Testis (tissue), 3 donors: ENCODE measurements around the gene ABAT. TPM values are rescaled to one million over a fixed set of nuclear protein-coding genes. Genes with fewer than 3 reads are reported as not detected.

Experiments
- DNase-seq: peaks from one replicate; pipeline ENCODE4 v3.0.0-alpha.2; 2019
- H3K27ac ChIP-seq, 2 donors: fragments of 200-600 bp; sonication (generic); one replicate each; pipeline ENCODE4 v1.5.1; 2019
- H3K27me3 ChIP-seq: fragments of 200-600 bp; sonication (generic); one replicate; pipeline ENCODE4 v1.5.1; 2019
- H3K36me3 ChIP-seq: fragments of 200-600 bp; sonication (generic); one replicate; pipeline ENCODE4 v1.5.1; 2017; ENCODE audit warnings: low read depth; ENCODE audit errors: missing control alignments
- H3K4me1 ChIP-seq: fragments of 200-600 bp; sonication (generic); one replicate; pipeline ENCODE4 v1.5.1; 2019
- H3K4me3 ChIP-seq, 2 donors: fragments of 200-600 bp; sonication (generic); one replicate each; pipeline ENCODE4 v1.5.1; 2017 to 2019
- H3K9me3 ChIP-seq: fragments of 200-600 bp; sonication (generic); one replicate; pipeline ENCODE4 v1.5.1; 2017
- CTCF ChIP-seq, 3 experiments: fragments of 450-650 bp in 2 of 3; fragments of 200-600 bp in 1 of 3; sonication (generic) in 1 of 3; IDR thresholded peaks; one replicate each; pipeline ENCODE4 v1.5.1; 2016 to 2019; ENCODE audit warnings: antibody characterized with exemption in 3 of 3, mild to moderate bottlenecking in 2 of 3, moderate library complexity in 1 of 3
- POLR2A ChIP-seq: fragments of 450-650 bp; IDR thresholded peaks from one replicate; pipeline ENCODE4 v1.6.1; 2017; ENCODE audit warnings: antibody characterized with exemption, mild to moderate bottlenecking, moderate library complexity
- WGBS, 2 donors: methylation state at CpG; one replicate each; pipeline ENCODE4 v1.1.5; 2018; 5-methylcytosine and 5-hydroxymethylcytosine counted together
- intact Hi-C: fragments of 100-400 bp; cut with DNase I; formaldehyde crosslinking; loops from one replicate; pipeline ENCODE4 v1.15.1; 2023; ENCODE audit warnings: low total_unique reads
- polyA plus RNA-seq: library from polyadenylated mRNA; stranded (reverse); fragments of 350-450 nt; fragmentation: Illumina TruSeq; extraction: RNeasy Lipid Tissue Mini Kit (QIAGEN cat#74804); gene quantifications from one replicate; pipeline ENCODE4 v1.2.3, GENCODE V29; 2014; ENCODE audit warnings: low read depth, low replicate concordance; ENCODE audit not compliant: insufficient read depth
- total RNA-seq, 2 donors: library from RNA; depleted of rRNA; stranded (reverse); fragments of >200 nt; gene quantifications; one replicate each; pipeline ENCODE4 v1.2.3, GENCODE V29; 2016

Gene ABAT
- total and polyA plus RNA-seq, 3 donors from 2014 or later = 25.3 to 108 (median 71.7) TPM

GRCh38 chr16:8721336-8722024 is 47.1 kb downstream of the ABAT start:
- Histone ChIP-seq H3K36me3 (no peaks in the 10 kb centered on the region), H3K4me3 (no peak overlapping the region), H3K27me3 (no peaks in the 10 kb centered on the region), H3K9me3 (no peaks in the 10 kb centered on the region), H3K27ac (no peak overlapping the region), H3K4me1 (peaks cover 21% of the 10 kb centered on the region)
- intact Hi-C loops = no loop called here
- TF ChIP-seq POLR2A = no peak
- TF ChIP-seq CTCF (IDR thresholded peaks at IDR 0.05) = no peak
- DNase-seq = no peak
- WGBS, 2 donors = 54 to 82% methylated on average over 14 of the region's 14 CpGs

- 65 to 69% methylated on average over 4 of the region's 4 CpGs for WGBS, 2 donors
- Histone ChIP-seq H3K4me1 (peaks cover 21% of the 10 kb centered on the region), H3K4me3 (no peak overlapping the region), H3K27ac (peak overlapping the region in 1 of 2 donors; percentile 39), H3K36me3 (no peaks in the 10 kb centered on the region), H3K27me3 (no peaks in the 10 kb centered on the region), H3K9me3 (no peaks in the 10 kb centered on the region)
- TF ChIP-seq POLR2A = no peak
- intact Hi-C loops = no loop called here
- no peak for DNase-seq
Measured at GRCh38 chr16:8722025-8722348, 47.6 kb downstream of the ABAT start.

GRCh38 chr16:8725513-8726178 is 51.2 kb downstream of the ABAT start:
- peaks cover 6% of the 10 kb centered on the region for H3K4me1 ChIP-seq
- no peaks in the 10 kb centered on the region for H3K9me3 ChIP-seq
- no peak overlapping the region for H3K4me3 ChIP-seq
- H3K27me3 ChIP-seq = no peaks in the 10 kb centered on the region
- no peak for DNase-seq
- intact Hi-C loops = no loop called here
- WGBS, 2 donors = 85 to 90% methylated on average over 6 to 7 of the region's 7 CpGs
- no peaks in the 10 kb centered on the region for H3K36me3 ChIP-seq
- no peak overlapping the region for H3K27ac ChIP-seq
- TF ChIP-seq POLR2A (no peak), CTCF (IDR thresholded peaks at IDR 0.05) (no peak)

- 89 to 91% methylated on average over 9 of the region's 9 CpGs for WGBS, 2 donors
- intact Hi-C loops = no loop called here
Measured at GRCh38 chr16:8727131-8727806, 52.9 kb downstream of the ABAT start.

More at GRCh38 chr16:8727131-8727806, 52.9 kb downstream of the ABAT start:
- no peak overlapping the region for H3K4me3 ChIP-seq
- no peaks in the 10 kb centered on the region for H3K27me3 ChIP-seq
- no peak for DNase-seq
- no peak for TF ChIP-seq CTCF (IDR thresholded peaks at IDR 0.05)
- TF ChIP-seq POLR2A = no peak
- H3K9me3 ChIP-seq = no peaks in the 10 kb centered on the region
- H3K36me3 ChIP-seq = no peaks in the 10 kb centered on the region
- H3K4me1 ChIP-seq = no peaks in the 10 kb centered on the region
- H3K27ac ChIP-seq = no peak overlapping the region
